ENCODE results near the gene ELOVL5. TPM values are rescaled to one million over a fixed set of nuclear protein-coding genes. Genes with fewer than 3 reads are reported as not detected.

Gene ELOVL5
- total RNA-seq, 1 donor from 2014 or later: 52.8 TPM

DNA sequence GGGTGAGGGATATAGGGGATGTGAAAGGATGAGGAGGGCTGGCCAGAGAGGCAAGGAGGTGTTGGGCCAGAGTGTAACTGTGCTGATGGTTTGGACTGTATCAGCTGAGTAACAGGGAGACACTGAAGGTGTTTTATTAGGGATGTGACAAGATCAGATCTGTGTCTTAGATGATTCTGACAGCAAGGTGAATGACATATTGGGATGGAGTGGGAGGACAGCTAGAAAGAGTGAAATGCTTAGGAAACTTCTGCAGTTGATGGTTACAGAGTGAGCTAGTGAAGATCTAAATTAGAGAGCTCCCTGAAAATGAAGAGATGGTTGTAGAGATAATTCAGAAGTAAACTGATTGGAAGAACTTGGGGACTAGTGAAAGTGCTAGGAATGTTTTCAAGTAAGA is 47.2 kb upstream of the ELOVL5 start:
- Histone ChIP-seq H3K9ac (ENCODE audit: low read length) (no peak overlapping the region), H3K27ac (ENCODE audit: low read depth, low read length) (no peak overlapping the region), H3K79me2 (ENCODE audit: insufficient read depth, low read length) (no peaks in the 10 kb centered on the region), H3K4me1 (ENCODE audit: insufficient read depth, low read length) (no peaks in the 10 kb centered on the region), H3K9me3 (ENCODE audit: insufficient read depth, low read depth, low read length) (no peaks in the 10 kb centered on the region), H3K27me3 (ENCODE audit: insufficient read depth, low read length) (no peaks in the 10 kb centered on the region), H3K4me3 (ENCODE audit: insufficient read depth, low read depth, low read length) (no peak overlapping the region), H3K4me2 (ENCODE audit: low read length) (no peak overlapping the region), H3K36me3 (ENCODE audit: insufficient read depth, low read length) (no peaks in the 10 kb centered on the region), H4K20me1 (ENCODE audit: insufficient read depth, low read length) (no peaks in the 10 kb centered on the region), H2AFZ (ENCODE audit: low read depth, low read length) (no peak overlapping the region)
- Mint-ChIP-seq H3K4me3 (ENCODE audit: unreplicated experiment) (no peak overlapping the region), H3K4me1 (ENCODE audit: low read depth, unreplicated experiment) (peaks cover 8% of the 10 kb centered on the region), H3K9me3 (ENCODE audit: unreplicated experiment) (no peaks in the 10 kb centered on the region), H3K27me3 (ENCODE audit: low read depth, unreplicated experiment) (no peaks in the 10 kb centered on the region), H3K27ac (ENCODE audit: unreplicated experiment) (no peak overlapping the region), H3K36me3 (ENCODE audit: low read depth, unreplicated experiment) (no peaks in the 10 kb centered on the region)
- TF ChIP-seq, protein P1, sequence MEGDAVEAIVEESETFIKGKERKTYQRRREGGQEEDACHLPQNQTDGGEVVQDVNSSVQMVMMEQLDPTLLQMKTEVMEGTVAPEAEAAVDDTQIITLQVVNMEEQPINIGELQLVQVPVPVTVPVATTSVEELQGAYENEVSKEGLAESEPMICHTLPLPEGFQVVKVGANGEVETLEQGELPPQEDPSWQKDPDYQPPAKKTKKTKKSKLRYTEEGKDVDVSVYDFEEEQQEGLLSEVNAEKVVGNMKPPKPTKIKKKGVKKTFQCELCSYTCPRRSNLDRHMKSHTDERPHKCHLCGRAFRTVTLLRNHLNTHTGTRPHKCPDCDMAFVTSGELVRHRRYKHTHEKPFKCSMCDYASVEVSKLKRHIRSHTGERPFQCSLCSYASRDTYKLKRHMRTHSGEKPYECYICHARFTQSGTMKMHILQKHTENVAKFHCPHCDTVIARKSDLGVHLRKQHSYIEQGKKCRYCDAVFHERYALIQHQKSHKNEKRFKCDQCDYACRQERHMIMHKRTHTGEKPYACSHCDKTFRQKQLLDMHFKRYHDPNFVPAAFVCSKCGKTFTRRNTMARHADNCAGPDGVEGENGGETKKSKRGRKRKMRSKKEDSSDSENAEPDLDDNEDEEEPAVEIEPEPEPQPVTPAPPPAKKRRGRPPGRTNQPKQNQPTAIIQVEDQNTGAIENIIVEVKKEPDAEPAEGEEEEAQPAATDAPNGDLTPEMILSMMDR (IDR thresholded peaks at IDR 0.05; ENCODE audit: insufficient read depth, low read depth, low read length): no peak
- TF ChIP-seq EZH2 (IDR thresholded peaks at IDR 0.05; ENCODE audit: insufficient read depth, low read length): no peak
- DNase-seq (ENCODE audit: low read depth) (no peak), FAIRE-seq (no peak)

- no peaks in the 10 kb centered on the region for H3K36me3 Mint-ChIP-seq (ENCODE audit: low read depth, unreplicated experiment)
Observed at GRCh38 chr6:53394704-53395103, 46.0 kb upstream of the ELOVL5 start.

DNA sequence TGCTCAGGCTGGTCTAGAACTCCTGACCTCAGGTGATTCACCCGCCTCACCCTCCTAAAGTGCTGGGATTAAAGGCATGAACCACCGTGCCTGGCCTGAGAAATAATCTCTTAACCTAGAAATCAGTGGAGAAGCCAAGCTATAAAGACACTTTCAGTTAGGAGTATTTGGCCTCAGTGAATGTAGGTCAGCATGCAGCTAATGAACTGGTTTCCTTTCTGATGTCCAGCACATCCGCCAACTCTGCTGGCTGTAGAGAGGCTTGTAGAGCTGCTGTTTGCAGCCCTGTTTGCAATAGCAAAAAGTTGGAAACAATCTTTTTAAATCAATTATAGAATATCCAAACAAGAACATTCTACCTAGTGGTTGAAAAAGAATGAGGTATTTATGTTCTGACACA is 42.4 kb upstream of the ELOVL5 start:
- no peak for DNase-seq (ENCODE audit: low read depth)
- Histone ChIP-seq H3K27me3 (ENCODE audit: insufficient read depth, low read length) (no peaks in the 10 kb centered on the region), H3K4me3 (ENCODE audit: insufficient read depth, low read depth, low read length) (no peak overlapping the region), H3K9me3 (ENCODE audit: insufficient read depth, low read depth, low read length) (no peaks in the 10 kb centered on the region), H3K79me2 (ENCODE audit: insufficient read depth, low read length) (no peaks in the 10 kb centered on the region), H2AFZ (ENCODE audit: low read depth, low read length) (no peak overlapping the region), H3K36me3 (ENCODE audit: insufficient read depth, low read length) (no peaks in the 10 kb centered on the region), H3K9ac (ENCODE audit: low read length) (no peak overlapping the region), H4K20me1 (ENCODE audit: insufficient read depth, low read length) (no peaks in the 10 kb centered on the region), H3K4me2 (ENCODE audit: low read length) (no peak overlapping the region), H3K27ac (ENCODE audit: low read depth, low read length) (no peak overlapping the region), H3K4me1 (ENCODE audit: insufficient read depth, low read length) (no peaks in the 10 kb centered on the region)
- no peak overlapping the region for H3K27ac Mint-ChIP-seq (ENCODE audit: unreplicated experiment)
- no peaks in the 10 kb centered on the region for H3K36me3 Mint-ChIP-seq (ENCODE audit: low read depth, unreplicated experiment)
- peaks cover 2% of the 10 kb centered on the region for H3K27me3 Mint-ChIP-seq (ENCODE audit: low read depth, unreplicated experiment)
- H3K4me1 Mint-ChIP-seq (ENCODE audit: low read depth, unreplicated experiment): no peaks in the 10 kb centered on the region
- H3K4me3 Mint-ChIP-seq (ENCODE audit: unreplicated experiment): no peak overlapping the region
- TF ChIP-seq, protein P1 (IDR thresholded peaks at IDR 0.05; ENCODE audit: insufficient read depth, low read depth, low read length): no peak
- TF ChIP-seq EZH2 (IDR thresholded peaks at IDR 0.05; ENCODE audit: insufficient read depth, low read length): no peak
- H3K9me3 Mint-ChIP-seq (ENCODE audit: unreplicated experiment): peaks cover 2% of the 10 kb centered on the region
- FAIRE-seq: no peak

More at GRCh38 chr6:53394704-53395103, 46.0 kb upstream of the ELOVL5 start:
- H3K9ac ChIP-seq (ENCODE audit: low read length): no peak overlapping the region
- Mint-ChIP-seq H3K4me1 (ENCODE audit: low read depth, unreplicated experiment) (peaks cover 8% of the 10 kb centered on the region), H3K9me3 (ENCODE audit: unreplicated experiment) (no peaks in the 10 kb centered on the region), H3K27ac (ENCODE audit: unreplicated experiment) (no peak overlapping the region), H3K27me3 (ENCODE audit: low read depth, unreplicated experiment) (no peaks in the 10 kb centered on the region), H3K4me3 (ENCODE audit: unreplicated experiment) (no peak overlapping the region)
- H4K20me1 ChIP-seq (ENCODE audit: insufficient read depth, low read length): no peaks in the 10 kb centered on the region
- no peaks in the 10 kb centered on the region for H3K27me3 ChIP-seq (ENCODE audit: insufficient read depth, low read length)
- FAIRE-seq (no peak), DNase-seq (ENCODE audit: low read depth) (no peak)
- no peaks in the 10 kb centered on the region for H3K9me3 ChIP-seq (ENCODE audit: insufficient read depth, low read depth, low read length)
- no peak overlapping the region for H3K4me3 ChIP-seq (ENCODE audit: insufficient read depth, low read depth, low read length)
- H3K27ac ChIP-seq (ENCODE audit: low read depth, low read length): no peak overlapping the region
- no peak for TF ChIP-seq EZH2 (IDR thresholded peaks at IDR 0.05; ENCODE audit: insufficient read depth, low read length)
- TF ChIP-seq, protein P1 (IDR thresholded peaks at IDR 0.05; ENCODE audit: insufficient read depth, low read depth, low read length): no peak
- no peaks in the 10 kb centered on the region for H3K4me1 ChIP-seq (ENCODE audit: insufficient read depth, low read length)
- no peaks in the 10 kb centered on the region for H3K36me3 ChIP-seq (ENCODE audit: insufficient read depth, low read length)
- no peak overlapping the region for H2AFZ ChIP-seq (ENCODE audit: low read depth, low read length)
- no peak overlapping the region for H3K4me2 ChIP-seq (ENCODE audit: low read length)
- no peaks in the 10 kb centered on the region for H3K79me2 ChIP-seq (ENCODE audit: insufficient read depth, low read length)

All from astrocyte (in vitro differentiated cells and primary cell).